ENCODE results near the gene MEAK7.

- TF ChIP-seq, protein P1, sequence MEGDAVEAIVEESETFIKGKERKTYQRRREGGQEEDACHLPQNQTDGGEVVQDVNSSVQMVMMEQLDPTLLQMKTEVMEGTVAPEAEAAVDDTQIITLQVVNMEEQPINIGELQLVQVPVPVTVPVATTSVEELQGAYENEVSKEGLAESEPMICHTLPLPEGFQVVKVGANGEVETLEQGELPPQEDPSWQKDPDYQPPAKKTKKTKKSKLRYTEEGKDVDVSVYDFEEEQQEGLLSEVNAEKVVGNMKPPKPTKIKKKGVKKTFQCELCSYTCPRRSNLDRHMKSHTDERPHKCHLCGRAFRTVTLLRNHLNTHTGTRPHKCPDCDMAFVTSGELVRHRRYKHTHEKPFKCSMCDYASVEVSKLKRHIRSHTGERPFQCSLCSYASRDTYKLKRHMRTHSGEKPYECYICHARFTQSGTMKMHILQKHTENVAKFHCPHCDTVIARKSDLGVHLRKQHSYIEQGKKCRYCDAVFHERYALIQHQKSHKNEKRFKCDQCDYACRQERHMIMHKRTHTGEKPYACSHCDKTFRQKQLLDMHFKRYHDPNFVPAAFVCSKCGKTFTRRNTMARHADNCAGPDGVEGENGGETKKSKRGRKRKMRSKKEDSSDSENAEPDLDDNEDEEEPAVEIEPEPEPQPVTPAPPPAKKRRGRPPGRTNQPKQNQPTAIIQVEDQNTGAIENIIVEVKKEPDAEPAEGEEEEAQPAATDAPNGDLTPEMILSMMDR (IDR thresholded peaks at IDR 0.05; ENCODE audit: low read depth, low read length, poor library complexity, severe bottlenecking) = no peak
- no peak for TF ChIP-seq EZH2phosphoT487 (IDR thresholded peaks at IDR 0.05; ENCODE audit: borderline replicate concordance, low read length)
Observed at GRCh38 chr16:84489131-84489530, 15.3 kb downstream of the MEAK7 start.

Data from DOHH2 (cell line).